DND-41 (cell line): ENCODE data around the gene MCRIP2.
A peak's percentile ranks its signal among the peaks of the same experiment; 100 is the strongest.

Experiments used
- ATAC-seq: fragments of 200-7000 bp; cut with Tn5 transposase; 3 replicates; pipeline ENCODE4 v1.9.1; 2021; ENCODE audit warnings: low read depth; ENCODE audit not compliant: insufficient read depth
- DNase-seq: peaks from one replicate; pipeline ENCODE4 v3.0.0-alpha.2; 2020
- H2AFZ ChIP-seq: 2 replicates; pipeline ENCODE4 v1.6.0; 2012; ENCODE audit warnings: low read depth, low read length
- H3K27ac ChIP-seq: 2 replicates; pipeline ENCODE4 v1.5.1; 2012; ENCODE audit warnings: low read length, inconsistent platforms
- H3K27me3 ChIP-seq: fragments of 200-600 bp; sonication (generic); 2 replicates; pipeline ENCODE4 v1.6.0; 2012; ENCODE audit warnings: low read length, mild to moderate bottlenecking, inconsistent platforms; ENCODE audit not compliant: insufficient read depth, poor library complexity
- H3K36me3 ChIP-seq: 2 replicates; pipeline ENCODE4 v1.5.1; 2012; ENCODE audit warnings: low read length, inconsistent platforms; ENCODE audit not compliant: insufficient read depth
- H3K4me1 ChIP-seq: 2 replicates; pipeline ENCODE4 v1.5.1; 2012; ENCODE audit warnings: mild to moderate bottlenecking, low read length; ENCODE audit not compliant: insufficient read depth
- H3K4me2 ChIP-seq: 2 replicates; pipeline ENCODE4 v1.6.0; 2012; ENCODE audit warnings: mild to moderate bottlenecking, moderate library complexity, low read length, inconsistent platforms; ENCODE audit not compliant: insufficient read depth
- H3K4me3 ChIP-seq, 2 experiments: fragments of 200-600 bp in 1 of 2; shearing (Covaris generic) in 1 of 2; 2 replicates each; pipeline ENCODE4 v1.5.1; 2012 to 2016; ENCODE audit warnings: inconsistent platforms in 2 of 2, low read length in 2 of 2, mild to moderate bottlenecking in 2 of 2, low read depth in 1 of 2, moderate library complexity in 1 of 2
- H3K79me2 ChIP-seq: 2 replicates; pipeline ENCODE4 v1.6.0; 2012; ENCODE audit warnings: low read length, inconsistent platforms; ENCODE audit not compliant: insufficient read depth
- H3K9ac ChIP-seq: 2 replicates; pipeline ENCODE4 v1.6.0; 2012; ENCODE audit warnings: low read depth, mild to moderate bottlenecking, inconsistent platforms, low read length, moderate library complexity
- H3K9me3 ChIP-seq: 2 replicates; pipeline ENCODE4 v1.5.1; 2012; ENCODE audit warnings: low read length, moderate library complexity, mild to moderate bottlenecking, inconsistent platforms; ENCODE audit not compliant: insufficient read depth, severe bottlenecking
- H4K20me1 ChIP-seq: 2 replicates; pipeline ENCODE4 v1.6.0; 2012; ENCODE audit warnings: low read length; ENCODE audit not compliant: insufficient read depth
- CTCF ChIP-seq: IDR thresholded peaks from 2 replicates; pipeline ENCODE4 v1.5.1; 2012; ENCODE audit warnings: borderline replicate concordance, low read length, moderate library complexity, mild to moderate bottlenecking; ENCODE audit not compliant: poor library complexity, severe bottlenecking; ENCODE audit errors: extremely low read depth
- EZH2 ChIP-seq: IDR thresholded peaks from 3 replicates; pipeline ENCODE4 v1.6.1; 2012; ENCODE audit warnings: borderline replicate concordance, low read depth, mild to moderate bottlenecking, moderate library complexity, low read length, inconsistent platforms; ENCODE audit not compliant: severe bottlenecking

Gene MCRIP2

GRCh38 chr16:634051-634670 is 7.5 kb upstream of the MCRIP2 start:
- Histone ChIP-seq H2AFZ (no peak overlapping the region), H3K9ac (peak overlapping the region; percentile 92; the same call in 1 of the 2 replicates), H3K4me1 (peaks cover 27% of the 10 kb centered on the region)

GRCh38 chr16:634996-635395 is 6.6 kb upstream of the MCRIP2 start:
- H3K9ac ChIP-seq, result peak overlapping the region; percentile 92
- DNase-seq (no peak), ATAC-seq (no peak)
- H3K4me1 ChIP-seq, result peaks cover 27% of the 10 kb centered on the region
- H3K9me3 ChIP-seq, result no peaks in the 10 kb centered on the region
- H3K4me3 ChIP-seq, result peak overlapping the region; percentile 80 to 84; a peak in 3 of 4 replicates
- H3K36me3 ChIP-seq, result peaks cover 17% of the 10 kb centered on the region
- H3K27me3 ChIP-seq, result no peaks in the 10 kb centered on the region
- H3K79me2 ChIP-seq, result peaks cover 23% of the 10 kb centered on the region
- peak overlapping the region; percentile 84 for H3K27ac ChIP-seq
- H2AFZ ChIP-seq, result no peak overlapping the region
- H4K20me1 ChIP-seq, result peaks cover 28% of the 10 kb centered on the region
- H3K4me2 ChIP-seq, result peak overlapping the region; percentile 92
- TF ChIP-seq EZH2 (no peak), CTCF (no peak)

More at GRCh38 chr16:634051-634670, 7.5 kb upstream of the MCRIP2 start:
- peaks cover 17% of the 10 kb centered on the region for H3K36me3 ChIP-seq
- DNase-seq (no peak), ATAC-seq (no peak)
- H4K20me1 ChIP-seq, result peaks cover 31% of the 10 kb centered on the region
- H3K27ac ChIP-seq, result no peak overlapping the region
- peak overlapping the region; percentile 92 for H3K4me2 ChIP-seq
- H3K9me3 ChIP-seq, result no peaks in the 10 kb centered on the region
- no peaks in the 10 kb centered on the region for H3K27me3 ChIP-seq
- peaks cover 23% of the 10 kb centered on the region for H3K79me2 ChIP-seq
- H3K4me3 ChIP-seq, result peak overlapping the region in 1 of 2 experiments; percentile 19; a peak in 1 of 4 replicates
- no peak for TF ChIP-seq CTCF
- no peak for TF ChIP-seq EZH2

GRCh38 chr16:635573-636205 is 5.9 kb upstream of the MCRIP2 start:
- Histone ChIP-seq H3K9me3 (no peaks in the 10 kb centered on the region), H3K36me3 (peaks cover 17% of the 10 kb centered on the region), H3K27me3 (no peaks in the 10 kb centered on the region), H2AFZ (peak overlapping the region; percentile 86), H3K9ac (peak overlapping the region; percentile 92), H3K4me2 (peak overlapping the region; percentile 92), H4K20me1 (peaks cover 25% of the 10 kb centered on the region), H3K27ac (peak overlapping the region; percentile 84), H3K4me3 (peak overlapping the region; percentile 80 to 84), H3K4me1 (peaks cover 27% of the 10 kb centered on the region), H3K79me2 (peaks cover 23% of the 10 kb centered on the region)
- ATAC-seq (peak; percentile 6; the same call in 2 of the 3 replicates), DNase-seq (peak; percentile 27)
- TF ChIP-seq EZH2, result no peak
- TF ChIP-seq CTCF, result no peak
